Central memory CD4-positive, alpha-beta T cell (primary cell): Measurements from ENCODE around the gene FHDC1.

ENCODE experiments used
- DNase-seq: peaks from one replicate; pipeline ENCODE4 v3.0.0; 2022

FHDC1 gene

DNA sequence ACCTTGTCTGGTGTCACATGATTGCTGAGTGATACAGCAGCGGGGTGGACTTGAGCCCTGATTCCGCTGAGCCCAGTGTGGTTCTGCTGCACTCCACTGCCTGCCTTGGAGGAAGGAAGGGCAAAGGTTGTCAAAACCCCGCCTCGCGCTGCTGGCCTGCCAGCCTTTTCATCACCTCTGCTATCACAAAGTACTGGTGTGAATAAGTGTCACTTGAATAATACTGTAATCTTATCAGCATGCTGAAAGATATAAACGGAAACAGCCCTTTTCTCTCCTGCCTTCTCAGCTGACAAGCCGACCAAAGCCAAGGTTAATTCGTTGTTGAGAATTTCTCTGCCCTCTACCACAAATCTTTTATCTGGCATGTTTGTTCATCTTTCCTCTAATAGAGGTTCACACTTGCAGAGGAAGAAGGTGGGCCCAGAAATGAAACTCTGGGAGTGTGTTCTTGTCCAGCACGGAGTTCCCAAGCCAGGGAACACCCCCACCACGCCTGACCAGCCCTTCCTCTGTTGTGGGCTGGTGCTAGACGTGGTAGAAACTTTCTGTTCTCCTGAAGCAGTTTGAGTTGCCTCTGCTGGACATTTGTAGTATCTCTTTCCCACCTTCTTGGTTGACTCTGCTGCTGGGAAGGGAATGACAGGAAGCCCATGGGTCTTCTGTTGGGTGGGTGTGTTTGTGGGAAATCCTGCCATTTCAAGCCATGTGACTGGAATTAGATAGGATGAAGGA is 21.5 kb downstream of the FHDC1 start:
- DNase-seq = no peak

DNA sequence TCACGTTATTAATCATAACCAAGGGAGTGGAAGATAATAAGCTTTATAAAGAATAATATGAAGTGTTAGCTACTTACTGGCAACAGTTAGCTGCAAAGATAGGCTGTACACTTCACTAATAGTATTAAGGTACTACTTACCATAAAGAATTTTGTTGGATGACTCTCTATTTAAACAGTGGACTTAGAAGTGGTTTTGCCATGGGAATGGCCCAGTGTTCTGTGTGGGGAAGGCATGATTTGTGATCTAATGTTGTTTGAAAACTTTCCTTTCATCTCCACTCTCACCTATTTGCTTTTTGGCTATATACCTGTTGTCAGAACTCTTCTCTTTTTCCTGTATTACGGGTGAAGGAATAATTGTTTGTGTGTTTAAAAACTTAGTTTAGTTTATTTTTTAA is 23.0 kb downstream of the FHDC1 start:
- DNase-seq = no peak

DNA sequence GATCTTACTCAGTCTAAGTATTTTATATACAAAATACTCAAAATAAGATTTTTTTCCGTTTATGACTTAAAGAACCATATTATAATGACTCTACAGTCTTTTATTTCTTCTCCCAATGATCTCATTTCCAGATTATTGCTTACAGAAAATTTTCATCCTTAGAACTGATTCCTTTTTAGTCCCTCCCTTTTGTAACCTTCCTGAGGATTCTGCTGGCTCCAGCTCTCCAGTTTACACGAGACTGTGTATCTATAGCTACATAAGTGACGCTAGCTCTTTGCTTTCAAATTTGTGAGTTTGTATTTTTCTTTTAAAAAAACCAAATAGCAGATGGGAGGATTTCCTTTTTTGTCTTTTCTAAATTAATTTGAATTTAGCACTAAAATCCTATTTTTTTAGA is 24.0 kb downstream of the FHDC1 start:
- DNase-seq = no peak

DNA sequence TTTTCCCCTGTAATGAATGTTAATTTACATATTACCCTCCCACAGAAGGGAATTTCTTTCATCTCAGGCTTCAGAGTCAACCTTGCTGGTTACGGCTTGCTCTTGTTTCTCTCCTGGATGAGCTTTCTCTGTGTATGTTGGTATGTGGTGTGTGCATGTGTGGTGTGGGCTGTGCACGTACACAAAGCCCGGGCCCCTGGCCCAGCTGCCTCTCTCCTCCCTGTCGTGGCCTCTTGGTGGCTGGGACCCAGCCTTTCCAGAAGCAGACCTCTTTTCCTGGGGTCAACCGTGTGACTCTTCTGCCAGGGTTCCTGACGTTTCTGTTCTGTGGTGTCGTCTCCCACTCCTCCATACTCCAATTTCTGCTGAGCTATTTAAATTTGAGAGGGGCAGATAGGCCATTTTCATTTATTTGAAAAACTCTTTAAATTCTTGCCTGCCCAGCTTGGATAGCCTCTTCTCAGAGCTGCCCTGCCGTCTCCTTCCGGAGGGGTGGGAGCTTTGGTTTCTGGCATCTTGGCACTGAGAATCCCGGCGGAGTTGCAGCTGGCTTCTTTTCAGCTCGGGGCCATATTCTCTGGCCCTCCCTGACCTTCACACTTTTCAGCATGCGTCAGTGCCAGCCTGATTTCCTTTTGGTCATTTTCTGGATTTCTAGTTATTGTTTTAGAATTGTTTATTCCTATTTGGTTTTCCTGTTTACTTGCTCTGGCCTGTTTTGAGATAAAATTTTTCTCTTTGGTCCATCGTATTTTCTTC is 25.1 kb downstream of the FHDC1 start:
- DNase-seq = no peak

DNA sequence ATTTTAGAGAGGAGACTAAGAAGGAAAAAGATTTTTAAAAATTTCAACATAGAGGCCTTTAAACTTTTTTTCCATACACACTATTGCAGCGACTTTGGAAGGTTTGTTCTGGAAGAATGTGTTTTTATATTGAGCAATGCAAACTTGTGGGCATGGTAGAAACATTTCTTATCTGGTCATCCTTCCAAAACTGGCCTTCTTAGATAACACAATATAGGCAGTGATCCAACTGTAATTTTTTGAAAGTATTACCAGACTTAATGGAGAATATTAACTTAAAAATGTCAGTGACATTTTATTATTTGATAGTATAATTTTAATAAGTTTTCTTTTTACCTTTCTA is 25.6 kb downstream of the FHDC1 start:
- no peak for DNase-seq

DNA sequence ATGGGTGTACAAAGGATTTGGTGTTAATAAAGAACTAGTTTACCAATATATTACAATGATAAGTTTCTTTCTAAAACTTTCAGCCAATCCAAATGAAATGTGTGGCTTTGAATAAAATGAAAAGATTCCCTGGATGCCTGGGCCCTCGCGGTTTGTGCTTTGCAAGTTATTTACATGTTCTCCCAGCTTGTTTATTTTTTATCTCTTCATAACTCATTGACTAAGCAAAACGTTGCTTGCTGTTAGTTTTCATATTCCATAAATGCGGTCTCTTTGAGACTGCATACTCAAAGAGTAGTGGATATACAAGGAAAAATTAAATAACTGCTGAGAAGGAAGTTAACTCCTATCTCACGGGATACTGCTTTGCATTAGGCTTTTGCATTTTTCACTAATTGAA is 26.0 kb downstream of the FHDC1 start:
- no peak for DNase-seq

DNA sequence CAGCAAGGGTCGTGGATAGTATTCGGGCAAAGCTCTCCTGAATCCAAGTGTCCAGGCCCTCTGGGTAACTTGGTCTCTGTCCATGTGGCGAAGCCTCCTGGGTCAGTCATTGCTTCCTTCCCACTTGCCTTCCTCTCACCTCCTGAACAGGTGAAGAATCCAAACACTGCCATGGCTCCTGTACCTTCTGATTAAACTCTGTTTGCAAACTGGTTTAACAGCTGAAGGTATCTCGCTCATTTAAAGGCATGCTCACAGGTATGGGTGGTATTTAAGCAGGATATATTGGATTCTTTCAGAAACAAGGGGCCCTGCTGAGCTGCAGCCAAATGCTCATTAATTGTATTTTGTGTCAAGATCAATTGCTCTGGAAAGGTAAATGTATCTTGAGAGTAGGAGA is 28.2 kb downstream of the FHDC1 start:
- DNase-seq = no peak

DNA sequence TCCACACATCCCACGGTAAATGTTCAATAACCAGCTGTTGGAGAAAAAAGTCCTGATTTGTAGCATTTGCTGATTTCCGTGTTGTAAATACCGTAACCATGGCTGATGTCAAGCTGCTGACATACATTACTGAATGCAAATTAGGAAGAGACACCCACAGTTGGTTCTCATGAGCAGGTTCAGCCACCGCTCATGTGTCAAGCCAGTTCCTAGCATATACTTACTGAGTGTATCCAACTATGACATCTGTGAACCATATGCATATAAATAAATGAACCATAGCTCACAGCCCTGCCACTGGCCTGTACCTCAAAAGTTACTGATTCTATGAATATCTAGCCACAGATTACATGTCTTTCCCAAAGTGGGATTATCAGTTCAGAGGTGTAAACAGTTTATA is 29.5 kb downstream of the FHDC1 start:
- DNase-seq = no peak

DNA sequence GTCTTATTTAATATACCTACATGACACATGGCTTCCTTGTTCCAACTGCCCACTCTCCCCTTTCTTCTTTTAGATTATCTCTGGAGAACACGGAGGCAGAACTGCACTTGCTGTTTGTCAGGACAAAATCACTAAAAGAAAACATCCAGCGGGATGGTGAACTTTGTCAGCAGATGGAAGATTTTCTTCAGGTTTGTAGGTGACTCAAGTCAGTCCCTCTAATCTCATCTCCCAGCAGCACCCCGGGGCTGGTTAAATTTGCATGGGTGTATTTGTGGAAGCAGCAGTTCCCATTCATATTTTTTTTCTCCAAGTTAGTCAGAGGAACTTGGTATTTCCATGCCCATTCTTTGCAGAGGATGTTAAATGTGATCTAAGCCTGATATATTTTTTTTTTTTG is 31.8 kb downstream of the FHDC1 start:
- no peak for DNase-seq

DNA sequence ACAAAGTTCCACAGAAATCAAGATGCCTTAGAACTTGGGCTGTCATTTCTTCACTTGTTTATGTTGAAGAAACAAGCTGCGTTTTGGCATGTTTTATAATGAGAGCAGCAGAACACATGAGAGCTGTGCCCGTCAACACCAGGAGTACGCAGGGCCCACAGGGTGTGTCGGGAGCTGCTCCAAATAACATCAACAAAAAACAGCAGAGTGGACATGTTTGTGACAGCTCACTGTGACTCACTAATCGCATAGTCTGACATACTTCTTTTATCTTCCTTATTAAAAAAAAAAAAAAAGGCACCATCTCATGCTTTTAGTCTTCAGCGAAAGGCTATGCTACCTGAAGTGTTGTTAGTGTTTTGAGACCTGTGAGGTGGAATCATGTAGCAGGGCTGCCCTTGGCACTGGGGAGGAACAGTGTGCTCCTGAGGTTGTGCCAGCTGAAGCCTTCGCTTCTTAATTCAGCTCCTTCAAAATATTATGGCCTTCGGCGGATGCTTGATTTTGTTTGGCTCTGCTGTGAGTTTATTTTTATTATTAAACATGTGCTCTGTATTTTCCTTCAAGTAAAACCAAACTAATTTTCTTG is 32.8 kb downstream of the FHDC1 start:
- DNase-seq = no peak

DNA sequence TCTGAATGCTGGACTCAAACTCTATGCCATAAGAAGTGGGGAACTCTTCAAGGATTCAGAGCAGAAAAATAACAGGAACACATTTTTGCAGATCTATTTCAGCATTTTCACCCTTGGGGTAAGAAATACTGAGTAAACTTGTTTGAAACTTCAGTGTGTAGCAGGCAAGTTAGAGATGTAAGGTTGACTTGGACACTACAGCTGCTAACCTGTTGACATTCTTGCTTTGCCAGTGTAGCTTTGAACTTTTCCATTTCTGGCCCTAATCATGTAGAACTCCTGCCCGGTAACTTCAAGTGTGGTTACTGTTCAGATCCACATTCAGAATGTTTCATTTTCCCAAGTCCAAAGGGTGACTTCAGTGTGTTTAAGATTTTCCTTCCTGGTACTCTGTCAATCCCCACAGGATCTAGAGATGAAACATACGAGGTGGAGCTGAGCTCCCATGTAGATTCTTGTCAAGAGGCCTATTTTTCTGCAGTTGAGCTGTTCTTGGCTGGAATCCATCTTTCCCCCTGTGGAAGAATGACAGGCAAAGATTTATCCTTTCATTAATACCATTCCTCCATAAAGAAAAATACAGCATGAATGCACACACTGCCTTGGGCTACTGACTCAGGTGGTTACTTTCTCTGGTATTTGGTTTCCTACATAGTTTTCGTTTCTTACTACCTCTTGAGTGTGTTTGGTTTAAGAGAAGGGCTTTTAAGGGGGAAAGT is 34.1 kb downstream of the FHDC1 start:
- DNase-seq = no peak

DNA sequence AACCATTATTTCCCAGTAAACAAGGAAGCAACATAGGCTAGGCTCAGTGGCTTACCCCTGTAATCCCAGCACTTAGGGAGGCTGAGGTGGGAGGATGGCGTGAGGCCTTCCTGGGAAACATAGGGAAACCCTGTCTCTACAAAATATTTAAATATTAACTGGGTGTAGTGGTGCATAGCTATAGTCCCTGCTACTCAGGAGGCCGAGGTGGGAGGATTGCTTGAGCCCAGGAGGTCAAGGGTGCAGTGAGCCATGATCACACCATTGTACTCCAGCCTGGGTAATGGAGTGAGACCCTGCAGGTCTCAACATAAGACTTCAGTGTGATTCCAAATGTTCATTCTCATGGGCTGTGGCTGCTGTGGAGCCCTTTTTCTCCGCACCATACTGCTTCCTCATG is 34.9 kb downstream of the FHDC1 start:
- DNase-seq = no peak

DNA sequence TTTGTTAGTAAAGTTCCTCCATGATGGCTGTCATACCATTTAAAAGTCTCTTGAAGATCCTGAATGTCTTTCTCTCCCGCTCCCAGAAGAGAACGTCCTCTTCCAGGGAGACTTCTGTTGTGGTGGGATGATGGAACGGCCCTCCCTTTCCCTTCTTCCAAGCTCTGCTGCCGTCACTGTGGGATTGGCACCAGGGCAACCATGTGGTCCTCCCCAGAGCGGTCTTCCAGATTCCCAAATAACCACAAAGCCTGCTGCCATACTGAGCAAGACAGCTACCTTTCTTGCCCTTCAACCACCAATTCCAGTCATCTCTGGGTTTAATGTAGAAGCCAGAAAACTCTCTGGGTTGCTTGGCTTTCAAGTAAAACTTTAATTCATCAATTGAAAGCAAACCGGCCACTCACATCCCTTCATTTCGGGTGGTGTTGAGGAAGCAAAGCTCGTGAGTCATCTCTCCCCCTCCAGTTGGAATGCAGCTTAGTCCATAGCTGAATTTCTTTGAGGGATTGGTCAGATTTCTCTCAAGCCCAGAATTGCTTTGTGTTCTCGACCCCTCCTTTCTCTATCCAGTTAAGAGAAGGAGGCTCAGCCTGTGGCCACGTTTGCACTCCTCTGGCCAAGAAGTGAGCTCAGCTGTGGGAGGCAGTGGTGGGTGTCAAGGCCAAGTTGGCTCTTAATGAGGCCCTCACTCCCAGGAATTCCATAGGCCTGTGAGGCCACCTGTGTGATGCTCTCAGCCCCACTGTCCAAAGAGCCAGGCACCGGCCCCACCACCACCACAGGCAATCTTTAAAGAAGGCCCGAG is 36.9 kb downstream of the FHDC1 start:
- DNase-seq = no peak

DNA sequence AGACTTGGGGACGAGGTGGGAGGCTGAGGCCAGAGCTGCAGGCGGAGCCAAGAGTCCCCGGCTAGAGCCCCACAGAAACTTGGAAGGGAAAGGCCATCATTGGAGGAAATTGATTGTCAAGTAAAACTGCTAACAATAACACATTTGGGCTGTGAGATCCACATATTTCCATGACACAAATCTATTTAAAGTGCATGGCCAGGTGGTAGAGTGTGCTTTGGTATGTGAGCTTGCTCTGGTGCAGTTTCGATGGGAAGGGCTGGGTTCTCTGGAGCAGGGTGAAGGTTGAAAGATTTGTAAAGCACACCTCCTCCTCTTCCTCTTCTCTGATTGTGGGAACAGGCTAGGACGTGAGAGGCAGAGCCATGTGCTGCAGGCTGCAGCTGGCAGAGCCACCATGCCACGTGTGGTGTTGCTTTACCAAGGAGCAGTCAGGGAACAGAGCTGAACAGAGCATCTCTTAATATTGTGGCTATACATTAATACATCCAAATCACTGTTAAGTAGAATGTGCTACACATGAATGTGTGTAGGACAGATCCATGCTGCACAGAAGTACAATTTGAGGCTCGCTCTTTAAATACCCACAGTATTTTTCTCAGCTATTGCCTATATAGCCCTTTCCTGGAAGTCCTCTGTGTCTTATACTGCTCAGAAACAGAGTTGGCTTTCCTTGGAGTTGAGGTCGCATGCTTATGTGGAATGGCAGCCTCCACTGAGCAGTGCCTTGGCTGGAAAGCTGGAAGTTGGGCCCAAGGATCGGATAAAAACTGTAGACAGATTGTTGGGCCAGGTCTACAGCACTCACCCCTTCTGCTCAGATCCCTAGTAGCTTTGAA is 37.7 kb downstream of the FHDC1 start:
- DNase-seq = no peak

DNA sequence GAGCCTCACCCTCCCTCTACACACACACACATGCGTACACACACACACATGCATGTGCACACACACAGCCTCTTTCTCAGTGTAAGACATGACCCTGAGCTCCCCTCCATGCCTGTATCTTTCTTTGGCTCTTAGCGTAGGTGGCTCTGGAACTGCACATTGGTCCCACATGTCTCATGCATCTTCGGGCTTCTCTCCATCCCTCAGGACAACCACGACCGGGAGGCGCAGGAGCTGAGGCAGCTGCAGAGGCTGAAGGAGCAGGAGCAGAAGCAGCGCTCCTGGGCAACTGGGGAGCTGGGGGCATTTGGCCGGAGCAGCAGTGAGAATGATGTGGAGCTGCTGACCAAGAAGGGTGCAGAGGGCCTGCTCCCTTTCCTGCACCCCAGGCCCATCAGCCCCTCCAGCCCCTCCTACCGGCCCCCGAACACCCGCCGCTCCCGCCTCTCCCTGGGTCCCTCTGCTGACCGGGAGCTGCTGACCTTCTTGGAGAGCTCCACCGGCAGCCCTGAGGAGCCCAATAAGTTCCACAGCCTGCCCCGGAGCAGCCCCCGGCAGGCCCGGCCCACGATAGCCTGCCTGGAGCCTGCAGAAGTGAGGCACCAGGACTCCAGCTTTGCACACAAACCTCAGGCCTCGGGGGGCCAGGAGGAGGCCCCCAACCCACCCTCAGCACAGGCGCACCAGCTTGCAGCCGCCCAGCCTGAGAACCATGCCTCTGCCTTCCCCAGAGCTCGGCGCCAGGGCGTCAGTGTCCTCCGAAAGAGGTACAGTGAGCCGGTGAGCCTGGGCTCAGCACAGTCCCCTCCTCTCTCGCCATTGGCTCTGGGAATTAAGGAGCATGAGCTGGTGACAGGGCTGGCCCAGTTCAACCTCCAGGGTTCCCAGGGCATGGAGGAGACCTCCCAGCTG is 38.6 kb downstream of the FHDC1 start:
- no peak for DNase-seq

DNA sequence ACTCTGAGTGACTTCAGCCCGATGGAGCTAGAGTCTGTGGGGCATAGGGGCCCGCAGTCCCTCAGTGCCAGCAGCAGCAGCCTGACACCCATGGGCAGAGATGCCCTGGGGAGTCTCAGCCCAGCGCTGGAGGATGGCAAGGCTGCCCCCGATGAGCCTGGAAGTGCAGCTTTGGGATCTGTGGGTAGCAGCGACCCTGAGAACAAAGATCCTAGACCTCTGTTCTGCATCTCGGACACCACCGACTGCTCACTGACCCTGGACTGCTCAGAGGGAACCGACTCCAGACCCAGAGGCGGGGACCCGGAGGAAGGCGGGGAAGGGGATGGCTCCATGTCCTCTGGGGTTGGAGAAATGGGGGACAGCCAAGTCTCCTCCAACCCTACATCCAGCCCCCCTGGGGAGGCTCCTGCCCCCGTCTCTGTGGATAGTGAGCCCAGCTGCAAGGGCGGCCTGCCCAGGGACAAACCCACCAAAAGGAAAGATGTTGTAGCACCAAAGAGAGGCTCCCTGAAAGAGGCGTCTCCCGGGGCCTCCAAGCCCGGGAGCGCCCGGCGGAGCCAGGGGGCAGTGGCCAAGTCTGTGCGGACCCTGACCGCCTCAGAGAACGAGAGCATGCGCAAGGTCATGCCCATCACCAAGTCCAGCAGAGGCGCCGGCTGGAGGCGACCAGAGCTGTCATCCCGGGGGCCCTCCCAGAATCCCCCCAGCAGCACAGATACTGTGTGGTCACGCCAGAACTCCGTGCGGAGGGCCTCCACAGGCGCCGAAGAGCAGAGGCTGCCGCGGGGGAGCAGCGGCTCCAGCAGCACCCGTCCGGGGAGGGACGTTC is 39.5 kb downstream of the FHDC1 start:
- DNase-seq = no peak

DNA sequence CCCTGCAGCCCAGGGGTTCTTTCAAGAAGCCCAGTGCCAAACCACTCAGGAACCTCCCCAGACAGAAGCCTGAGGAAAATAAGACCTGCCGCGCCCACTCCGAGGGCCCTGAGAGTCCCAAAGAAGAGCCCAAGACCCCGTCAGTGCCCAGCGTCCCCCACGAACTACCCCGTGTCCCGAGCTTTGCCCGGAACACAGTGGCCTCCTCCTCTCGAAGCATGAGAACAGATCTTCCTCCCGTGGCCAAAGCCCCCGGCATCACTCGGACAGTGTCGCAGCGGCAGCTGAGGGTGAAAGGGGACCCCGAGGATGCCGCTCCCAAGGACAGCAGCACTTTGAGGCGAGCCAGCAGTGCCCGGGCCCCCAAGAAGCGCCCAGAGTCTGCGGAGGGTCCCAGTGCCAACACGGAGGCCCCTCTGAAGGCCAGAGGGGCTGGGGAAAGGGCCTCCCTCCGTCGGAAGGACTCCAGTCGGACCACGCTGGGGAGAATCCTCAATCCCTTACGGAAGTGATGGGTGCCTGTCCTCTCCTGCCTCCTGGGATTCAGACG is 40.2 kb downstream of the FHDC1 start:
- DNase-seq = no peak

DNA sequence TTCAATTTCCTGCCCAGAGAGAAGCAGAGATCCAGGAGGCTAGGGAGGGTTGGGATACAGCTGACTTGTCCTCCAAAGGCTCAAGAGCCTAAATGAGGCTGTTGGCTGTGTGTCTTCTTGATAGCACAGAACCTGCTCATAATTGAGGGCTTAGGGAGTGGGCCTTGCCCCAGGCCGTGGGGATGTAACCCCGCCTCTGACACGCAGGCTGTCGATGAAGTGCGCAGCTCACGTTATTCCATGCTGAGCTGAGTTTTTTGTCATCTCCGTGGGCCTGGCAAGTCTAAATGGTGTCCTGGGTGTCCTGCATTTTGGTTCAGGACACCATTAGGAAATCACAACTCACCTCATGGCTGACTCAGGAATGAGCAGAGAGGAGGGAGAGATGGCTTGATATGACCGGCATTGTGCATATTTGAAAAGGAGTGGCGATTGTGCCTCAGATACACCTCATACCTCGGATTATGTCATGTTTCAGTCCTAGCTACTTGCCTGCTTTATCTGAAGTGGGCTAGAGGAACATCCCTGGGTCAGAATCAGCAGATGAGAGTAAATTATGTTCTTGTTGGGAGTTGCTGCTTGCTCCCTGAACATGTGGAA is 43.7 kb downstream of the FHDC1 start:
- no peak for DNase-seq

DNA sequence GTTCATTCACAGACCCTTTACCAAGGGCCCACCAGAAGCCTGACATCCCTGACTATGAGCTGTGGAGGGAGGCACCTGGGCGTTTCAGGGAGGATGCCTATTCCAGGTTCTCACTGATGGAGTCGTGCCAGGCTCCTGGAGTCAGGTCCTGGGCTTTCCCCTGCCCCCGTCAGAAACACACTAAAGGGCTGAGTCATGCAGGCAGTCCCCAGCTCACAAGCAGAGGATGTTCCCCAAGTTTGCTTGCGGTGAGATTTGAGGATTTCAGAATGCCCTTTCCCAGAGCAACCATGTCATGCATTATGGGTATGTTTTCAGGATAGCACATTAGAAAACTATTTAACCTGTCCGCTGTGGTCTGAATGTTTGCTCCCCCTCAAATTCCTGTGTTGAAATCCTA is 45.2 kb downstream of the FHDC1 start:
- no peak for DNase-seq
